OCI-LY7 (cell line): ENCODE results near the gene HMX2. TPM values are rescaled to one million over a fixed set of nuclear protein-coding genes. Genes with fewer than 3 reads are reported as not detected.

Experiments
- BruUV-seq: library from RNA; stranded (reverse); fragments of 400-500 nt; replicated peaks from 2 replicates; lab custom pipeline; 2021; lab: Mats Ljungman, UMichigan
- CTCF ChIA-PET: fragments of 300-600 bp; sonication (Branson Sonifier 250); formaldehyde crosslinking; loops from one replicate; lab custom pipeline; 2022; ENCODE audit warnings: antibody characterized with exemption; ENCODE audit not compliant: unreplicated experiment; lab: Charles Lee
- POLR2A ChIA-PET: fragments of 300-600 bp; sonication (Branson Sonifier 250); formaldehyde crosslinking; loops from one replicate; lab custom pipeline; 2022; ENCODE audit warnings: antibody characterized with exemption; lab: Charles Lee
- DNase-seq: peaks from one replicate; pipeline ENCODE4 v3.0.0-alpha.2; 2015; ENCODE audit warnings: low spot score
- H2AFZ ChIP-seq: fragments of 200-600 bp; sonication (generic), shearing (Covaris generic); 2 replicates; pipeline ENCODE4 v1.6.1; 2014; ENCODE audit warnings: mild to moderate bottlenecking, antibody characterized with exemption, low read length, moderate library complexity
- H3K27ac ChIP-seq: fragments of 200-600 bp; sonication (generic); 2 replicates; pipeline ENCODE4 v1.5.1; 2014; ENCODE audit warnings: mixed run types, low read depth, mild to moderate bottlenecking, moderate library complexity, low read length, inconsistent platforms; ENCODE audit not compliant: poor library complexity, severe bottlenecking
- H3K36me3 ChIP-seq: fragments of 200-600 bp; sonication (generic); 2 replicates; pipeline ENCODE4 v1.6.1; 2014; ENCODE audit warnings: mild to moderate bottlenecking, antibody characterized with exemption, low read length, moderate library complexity, mixed read lengths; ENCODE audit not compliant: insufficient read depth
- H3K4me1 ChIP-seq: fragments of 200-600 bp; sonication (generic); 2 replicates; pipeline ENCODE4 v1.5.1; 2014; ENCODE audit warnings: mild to moderate bottlenecking, low read length; ENCODE audit not compliant: insufficient read depth, poor library complexity, severe bottlenecking
- H3K4me2 ChIP-seq: fragments of 200-600 bp; sonication (generic); 2 replicates; pipeline ENCODE4 v1.6.1; 2014; ENCODE audit warnings: mild to moderate bottlenecking, low read length
- H3K4me3 ChIP-seq: fragments of 200-600 bp; sonication (generic); 2 replicates; pipeline ENCODE4 v1.5.1; 2014; ENCODE audit warnings: mild to moderate bottlenecking, low read depth, low read length; ENCODE audit not compliant: poor library complexity, severe bottlenecking
- H3K79me2 ChIP-seq: fragments of 200-600 bp; sonication (generic); 2 replicates; pipeline ENCODE4 v1.6.1; 2016; ENCODE audit warnings: low read depth, mild to moderate bottlenecking, low read length, moderate library complexity, mixed read lengths; ENCODE audit not compliant: insufficient read depth
- H3K9me2 ChIP-seq: fragments of 200-600 bp; sonication (generic); 2 replicates; pipeline ENCODE4 v1.6.1; 2016; ENCODE audit warnings: mild to moderate bottlenecking, low read length, mixed read lengths; ENCODE audit not compliant: insufficient read depth
- H3K9me3 ChIP-seq: fragments of 200-600 bp; sonication (generic); 2 replicates; pipeline ENCODE4 v1.6.1; 2014; ENCODE audit warnings: mild to moderate bottlenecking, mixed run types, low read length, mixed read lengths
- H4K20me1 ChIP-seq: fragments of 200-600 bp; sonication (generic); 2 replicates; pipeline ENCODE4 v1.6.1; 2014; ENCODE audit warnings: mild to moderate bottlenecking, antibody characterized with exemption, low read length, moderate library complexity, mixed read lengths; ENCODE audit not compliant: insufficient read depth
- EZH2phosphoT487 ChIP-seq: fragments of 200-600 bp; sonication (generic); IDR thresholded peaks from 2 replicates; pipeline ENCODE4 v1.6.1; 2018; ENCODE audit warnings: low read depth, borderline replicate concordance, mild to moderate bottlenecking, mixed run types, antibody characterized with exemption, low read length, moderate library complexity, mixed read lengths
- intact Hi-C: fragments of 100-400 bp; cut with micrococcal nuclease; formaldehyde crosslinking; loops from one replicate; pipeline ENCODE4 v1.10.0; 2022; ENCODE audit not compliant: unreplicated experiment
- total RNA-seq, 2 experiments: library from RNA; depleted of rRNA in 1 of 2; stranded (reverse); fragments of >200 nt in 1 of 2; shearing (Covaris generic) in 1 of 2; gene quantifications; 2 replicates each; pipeline ENCODE4 v1.2.3, GENCODE V29; 2014 to 2022
- TF ChIP-seq, protein P1 (sequence below): fragments of 200-600 bp; sonication (generic); conservative IDR thresholded peaks from 2 replicates; pipeline ENCODE4 v1.5.1; 2014; ENCODE audit warnings: mild to moderate bottlenecking, antibody characterized with exemption, low read length, moderate library complexity, mixed read lengths

HMX2 gene
- total RNA-seq, 2 experiments from 2014 or later = 1.2 to 2.4 TPM

DNA sequence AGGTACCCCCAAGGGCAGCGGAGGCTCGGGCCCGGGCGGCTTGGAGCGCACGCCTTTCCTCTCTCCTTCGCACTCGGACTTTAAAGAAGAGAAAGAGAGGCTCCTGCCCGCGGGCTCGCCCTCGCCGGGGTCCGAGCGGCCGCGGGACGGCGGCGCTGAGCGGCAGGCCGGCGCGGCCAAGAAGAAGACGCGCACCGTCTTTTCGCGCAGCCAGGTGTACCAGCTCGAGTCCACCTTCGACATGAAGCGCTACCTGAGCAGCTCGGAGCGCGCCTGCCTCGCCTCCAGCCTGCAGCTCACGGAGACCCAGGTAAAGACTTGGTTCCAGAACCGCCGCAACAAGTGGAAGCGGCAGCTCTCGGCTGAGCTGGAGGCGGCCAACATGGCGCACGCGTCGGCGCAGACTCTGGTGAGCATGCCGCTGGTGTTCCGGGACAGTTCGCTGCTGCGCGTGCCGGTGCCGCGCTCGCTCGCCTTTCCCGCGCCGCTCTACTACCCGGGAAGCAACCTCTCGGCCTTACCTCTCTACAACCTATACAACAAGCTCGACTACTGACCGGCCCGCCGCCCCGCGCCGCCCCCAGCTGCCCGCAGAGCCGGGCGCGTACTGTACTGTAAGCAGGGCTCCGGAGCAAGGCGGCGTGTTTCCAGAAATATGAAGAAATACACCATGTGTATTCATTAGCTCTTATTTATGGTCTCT lies 1.8 kb downstream of the HMX2 start:
- H2AFZ ChIP-seq = no peak overlapping the region
- DNase-seq = no peak
- POLR2A ChIA-PET = no interaction called here
- H4K20me1 ChIP-seq = no peaks in the 10 kb centered on the region
- no peak overlapping the region for H3K4me3 ChIP-seq
- peaks cover 4% of the 10 kb centered on the region for H3K79me2 ChIP-seq
- no TSS peak for BruUV-seq
- no peak overlapping the region for H3K27ac ChIP-seq
- TF ChIP-seq, protein P1, sequence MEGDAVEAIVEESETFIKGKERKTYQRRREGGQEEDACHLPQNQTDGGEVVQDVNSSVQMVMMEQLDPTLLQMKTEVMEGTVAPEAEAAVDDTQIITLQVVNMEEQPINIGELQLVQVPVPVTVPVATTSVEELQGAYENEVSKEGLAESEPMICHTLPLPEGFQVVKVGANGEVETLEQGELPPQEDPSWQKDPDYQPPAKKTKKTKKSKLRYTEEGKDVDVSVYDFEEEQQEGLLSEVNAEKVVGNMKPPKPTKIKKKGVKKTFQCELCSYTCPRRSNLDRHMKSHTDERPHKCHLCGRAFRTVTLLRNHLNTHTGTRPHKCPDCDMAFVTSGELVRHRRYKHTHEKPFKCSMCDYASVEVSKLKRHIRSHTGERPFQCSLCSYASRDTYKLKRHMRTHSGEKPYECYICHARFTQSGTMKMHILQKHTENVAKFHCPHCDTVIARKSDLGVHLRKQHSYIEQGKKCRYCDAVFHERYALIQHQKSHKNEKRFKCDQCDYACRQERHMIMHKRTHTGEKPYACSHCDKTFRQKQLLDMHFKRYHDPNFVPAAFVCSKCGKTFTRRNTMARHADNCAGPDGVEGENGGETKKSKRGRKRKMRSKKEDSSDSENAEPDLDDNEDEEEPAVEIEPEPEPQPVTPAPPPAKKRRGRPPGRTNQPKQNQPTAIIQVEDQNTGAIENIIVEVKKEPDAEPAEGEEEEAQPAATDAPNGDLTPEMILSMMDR = no peak
- TF ChIP-seq EZH2phosphoT487 = no peak
- peaks cover 21% of the 10 kb centered on the region for H3K4me1 ChIP-seq
- peaks cover under 1% of the 10 kb centered on the region; the same call in 1 of the 2 replicates for H3K36me3 ChIP-seq
- CTCF ChIA-PET = no interaction called here
- no peak overlapping the region for H3K4me2 ChIP-seq
- H3K9me3 ChIP-seq = no peaks in the 10 kb centered on the region
- intact Hi-C loops = loop anchor here (5.0 to 10.0 kb wide), 3 partner anchors 253 to 775 kb away; partner anchors contain the start of gene PLEKHA1
- H3K9me2 ChIP-seq = no peaks in the 10 kb centered on the region

DNA sequence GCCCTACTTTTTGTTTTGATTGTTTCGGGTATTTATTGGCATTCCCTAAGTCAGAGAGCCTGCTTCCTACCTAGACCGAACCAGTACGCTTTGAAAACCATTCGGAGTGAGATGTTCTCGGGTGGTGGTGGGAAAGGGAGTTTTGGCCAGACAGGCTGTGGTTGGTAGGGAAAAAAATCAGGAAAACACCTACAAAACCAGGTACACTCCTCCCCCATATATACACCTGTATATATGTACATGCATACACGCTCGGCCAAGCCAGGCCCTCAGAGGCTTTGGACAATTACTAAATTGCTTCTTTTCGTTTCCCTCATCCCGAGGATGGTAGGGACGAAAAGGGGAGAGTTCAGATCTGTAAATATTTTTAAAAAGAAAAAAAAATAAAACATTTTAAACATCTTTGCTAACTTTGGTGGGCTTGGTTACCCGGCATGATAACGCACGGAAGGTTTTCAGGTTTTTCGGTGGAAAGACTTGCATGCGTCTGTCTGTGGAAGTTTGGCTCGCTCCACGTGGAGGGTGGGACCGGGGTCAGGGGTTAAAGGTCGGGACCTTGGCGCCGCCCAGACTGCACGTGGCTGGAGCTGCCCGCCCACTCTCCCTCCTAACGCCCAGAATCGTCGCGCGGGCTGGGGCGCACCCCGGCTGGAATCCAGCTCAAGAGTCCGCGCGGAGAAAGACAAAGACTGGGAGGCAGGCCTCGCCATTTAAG lies 2.5 kb downstream of the HMX2 start:
- H3K27ac ChIP-seq = no peak overlapping the region
- DNase-seq = no peak
- H3K9me2 ChIP-seq = no peaks in the 10 kb centered on the region
- TF ChIP-seq, protein P1 = no peak
- no peak for TF ChIP-seq EZH2phosphoT487
- no peak overlapping the region for H3K4me2 ChIP-seq
- H3K36me3 ChIP-seq = peaks cover 8% of the 10 kb centered on the region
- ChIA-PET POLR2A (interaction anchor here (1.6 kb wide), 1 partner anchor 10 kb away, joined by 9 read pairs; no protein-coding TSS in a partner anchor), CTCF (no interaction called here)
- H3K79me2 ChIP-seq = peaks cover 12% of the 10 kb centered on the region
- BruUV-seq = no TSS peak
- no peak overlapping the region for H2AFZ ChIP-seq
- no peaks in the 10 kb centered on the region for H3K9me3 ChIP-seq
- no peak overlapping the region for H3K4me3 ChIP-seq
- peaks cover 2% of the 10 kb centered on the region; the same call in 1 of the 2 replicates for H4K20me1 ChIP-seq
- intact Hi-C loops = loop anchor here (5.0 to 10.0 kb wide), 2 partner anchors 252 to 776 kb away; partner anchors contain the start of gene PLEKHA1
- peaks cover 21% of the 10 kb centered on the region for H3K4me1 ChIP-seq
